ENCODE results near the gene CD80. TPM values are rescaled to one million over a fixed set of nuclear protein-coding genes. Genes with fewer than 3 reads are reported as not detected.
A peak's percentile ranks its signal among the peaks of the same experiment; 100 is the strongest.

Gene CD80
- total RNA-seq, 1 experiment from 2014 or later: not detected

GRCh38 chr3:119524931-119525662 lies 34.3 kb downstream of the CD80 start:
- peak; percentile 34; the same call in 1 of the 2 replicates for TF ChIP-seq CTCF (conservative IDR thresholded peaks at IDR 0.05; ENCODE audit: low read depth, low read length)
- no peak for TF ChIP-seq EZH2 (IDR thresholded peaks at IDR 0.05; ENCODE audit: borderline replicate concordance, low read depth, low read length, poor library complexity, severe bottlenecking)
- no TSS peak for BruUV-seq (replicated peaks)
- Histone ChIP-seq H3K36me3 (ENCODE audit: insufficient read depth, low read length, poor library complexity, severe bottlenecking) (peaks cover 15% of the 10 kb centered on the region), H3K4me1 (ENCODE audit: insufficient read depth, low read length, poor library complexity, severe bottlenecking) (no peaks in the 10 kb centered on the region), H3K27ac (ENCODE audit: low read depth, low read length, poor library complexity, severe bottlenecking) (no peak overlapping the region), H3K27me3 (replicated peaks; ENCODE audit: insufficient read depth, low read depth, low read length, poor library complexity) (no peaks in the 10 kb centered on the region), H3K9me3 (ENCODE audit: low read depth, low read length, poor library complexity, severe bottlenecking) (no peaks in the 10 kb centered on the region), H3K4me3 (ENCODE audit: low read depth, low read length, poor library complexity, severe bottlenecking) (no peak overlapping the region)
- ChIA-PET POLR2A (ENCODE audit: low non-redundant PET) (no interaction called here), CTCF (no interaction called here)
- DNase-seq (ENCODE audit: low spot score): no peak
- intact Hi-C loops (cut with micrococcal nuclease; ENCODE audit: unreplicated experiment): no loop called here

DNA sequence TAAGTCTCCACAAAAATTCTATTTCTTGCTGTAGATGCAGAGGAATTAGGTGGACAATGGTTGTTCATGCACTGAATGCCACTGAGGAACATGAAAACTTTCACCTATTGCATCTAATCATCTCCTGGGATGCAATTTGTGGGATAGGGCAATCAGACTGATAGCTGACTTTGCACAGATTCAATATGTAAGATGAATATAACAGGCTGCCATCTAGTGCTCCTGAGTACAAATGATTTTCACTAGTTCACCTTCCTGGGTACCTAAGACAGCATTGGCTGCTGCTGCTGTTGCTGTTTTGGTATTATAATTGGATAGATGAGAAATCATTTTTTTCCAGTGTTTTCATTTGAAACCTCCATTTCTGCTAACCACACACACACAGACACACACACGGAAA lies 41.4 kb downstream of the CD80 start:
- peaks cover 59% of the 10 kb centered on the region for H3K36me3 ChIP-seq (ENCODE audit: insufficient read depth, low read length, poor library complexity, severe bottlenecking)
- POLR2A ChIA-PET (ENCODE audit: low non-redundant PET): no interaction called here
- no peaks in the 10 kb centered on the region for H3K27me3 ChIP-seq (replicated peaks; ENCODE audit: insufficient read depth, low read depth, low read length, poor library complexity)
- no peaks in the 10 kb centered on the region for H3K9me3 ChIP-seq (ENCODE audit: low read depth, low read length, poor library complexity, severe bottlenecking)
- H3K4me3 ChIP-seq (ENCODE audit: low read depth, low read length, poor library complexity, severe bottlenecking): no peak overlapping the region
- intact Hi-C loops (cut with micrococcal nuclease; ENCODE audit: unreplicated experiment): no loop called here
- no peaks in the 10 kb centered on the region for H3K4me1 ChIP-seq (ENCODE audit: insufficient read depth, low read length, poor library complexity, severe bottlenecking)
- CTCF ChIA-PET: no interaction called here
- BruUV-seq (replicated peaks): no TSS peak
- DNase-seq (ENCODE audit: low spot score): no peak
- H3K27ac ChIP-seq (ENCODE audit: low read depth, low read length, poor library complexity, severe bottlenecking): no peak overlapping the region
- TF ChIP-seq EZH2 (IDR thresholded peaks at IDR 0.05; ENCODE audit: borderline replicate concordance, low read depth, low read length, poor library complexity, severe bottlenecking): no peak

DNA sequence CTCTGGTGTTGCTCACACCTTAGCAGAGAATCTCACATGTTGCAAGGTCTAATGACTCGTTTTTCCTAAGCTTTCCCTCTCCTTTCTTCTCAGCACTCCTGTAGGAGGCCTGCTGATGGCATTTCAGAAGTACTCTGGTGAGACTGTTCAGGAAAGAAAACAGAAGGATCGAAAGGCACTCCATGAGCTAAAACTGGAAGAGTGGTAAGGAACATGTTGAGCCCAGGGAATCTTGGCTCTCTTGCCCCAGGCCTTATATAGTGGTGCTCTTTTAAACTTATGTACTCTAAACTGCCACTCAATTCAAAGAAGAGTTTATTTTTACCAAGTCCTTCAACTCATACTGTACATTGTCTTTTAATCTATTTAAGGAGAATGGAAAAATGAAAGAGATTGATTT lies 42.3 kb downstream of the CD80 start:
- CTCF ChIA-PET: no interaction called here
- POLR2A ChIA-PET (ENCODE audit: low non-redundant PET): no interaction called here

More for the DNA sequence above, 42.3 kb downstream of the CD80 start:
- no peaks in the 10 kb centered on the region for H3K27me3 ChIP-seq (replicated peaks; ENCODE audit: insufficient read depth, low read depth, low read length, poor library complexity)
- TF ChIP-seq EZH2 (IDR thresholded peaks at IDR 0.05; ENCODE audit: borderline replicate concordance, low read depth, low read length, poor library complexity, severe bottlenecking) (no peak), CTCF (conservative IDR thresholded peaks at IDR 0.05; ENCODE audit: low read depth, low read length) (no peak)
- no peak overlapping the region for H3K27ac ChIP-seq (ENCODE audit: low read depth, low read length, poor library complexity, severe bottlenecking)
- H3K4me1 ChIP-seq (ENCODE audit: insufficient read depth, low read length, poor library complexity, severe bottlenecking): no peaks in the 10 kb centered on the region
- BruUV-seq (replicated peaks): no TSS peak
- peaks cover 59% of the 10 kb centered on the region for H3K36me3 ChIP-seq (ENCODE audit: insufficient read depth, low read length, poor library complexity, severe bottlenecking)
- no peak overlapping the region for H3K4me3 ChIP-seq (ENCODE audit: low read depth, low read length, poor library complexity, severe bottlenecking)
- H3K9me3 ChIP-seq (ENCODE audit: low read depth, low read length, poor library complexity, severe bottlenecking): no peaks in the 10 kb centered on the region
- intact Hi-C loops (cut with micrococcal nuclease; ENCODE audit: unreplicated experiment): no loop called here
- no peak for DNase-seq (ENCODE audit: low spot score)
